SK-N-SH treated with all-trans-retinoic acid at 6 μM for 48 hours (cell line): ENCODE results near the gene CSDE1.

Source experiments
- BACH2 ChIP-seq: fragments of 250-450 bp; sonication (Bioruptor Pico); IDR thresholded peaks from 2 replicates; pipeline ENCODE4 v1.9.0; 2021; ENCODE audit warnings: mild to moderate bottlenecking, borderline replicate concordance
- CSDC2 ChIP-seq: fragments of 250-450 bp; sonication (Bioruptor Pico); IDR thresholded peaks from 2 replicates; pipeline ENCODE4 v1.5.0; 2020; ENCODE audit warnings: mild to moderate bottlenecking, moderate library complexity
- CSRNP3 ChIP-seq: fragments of 250-450 bp; sonication (Bioruptor Pico); IDR thresholded peaks from 2 replicates; pipeline ENCODE4 v1.5.1; 2021; ENCODE audit warnings: mild to moderate bottlenecking, moderate library complexity
- PPARA ChIP-seq: fragments of 250-450 bp; sonication (Bioruptor Pico); IDR thresholded peaks from 2 replicates; pipeline ENCODE4 v1.5.0; 2020; ENCODE audit warnings: mild to moderate bottlenecking, borderline replicate concordance
- RARB ChIP-seq: fragments of 250-450 bp; sonication (Bioruptor Pico); IDR thresholded peaks from 2 replicates; pipeline ENCODE4 v1.8.0; 2021; ENCODE audit warnings: mild to moderate bottlenecking, moderate library complexity
- ZFP3 ChIP-seq: fragments of 250-450 bp; sonication (Bioruptor Pico); IDR thresholded peaks from 2 replicates; pipeline ENCODE4 v1.5.0; 2020; ENCODE audit warnings: mild to moderate bottlenecking, moderate library complexity
- ZFP30 ChIP-seq: fragments of 450-650 bp; formaldehyde crosslinking; IDR thresholded peaks from 2 replicates; pipeline ENCODE4 v1.5.0; 2022; ENCODE audit warnings: mild to moderate bottlenecking, moderate library complexity
- ZNF565 ChIP-seq: fragments of 450-650 bp; formaldehyde crosslinking; conservative IDR thresholded peaks from 2 replicates; pipeline ENCODE4 v1.5.0; 2020; ENCODE audit warnings: low read depth, mild to moderate bottlenecking, moderate library complexity
- ZNF70 ChIP-seq: fragments of 450-650 bp; formaldehyde crosslinking; IDR thresholded peaks from 2 replicates; pipeline ENCODE4 v1.5.0; 2020; ENCODE audit warnings: mild to moderate bottlenecking, moderate library complexity
- TF ChIP-seq, protein P1 (sequence below): fragments of 250-450 bp; sonication (Bioruptor Pico); IDR thresholded peaks from 2 replicates; pipeline ENCODE4 v1.5.1; 2020; ENCODE audit warnings: low read depth, mild to moderate bottlenecking, moderate library complexity
- TF ChIP-seq, protein P2 (sequence below): fragments of 250-450 bp; sonication (Bioruptor Pico); IDR thresholded peaks from 2 replicates; pipeline ENCODE4 v1.5.0; 2020; ENCODE audit warnings: mild to moderate bottlenecking, moderate library complexity
- TF ChIP-seq, protein P3 (sequence below): fragments of 250-450 bp; sonication (Bioruptor Pico); IDR thresholded peaks from 2 replicates; pipeline ENCODE4 v1.8.0; 2020; ENCODE audit warnings: mild to moderate bottlenecking, moderate library complexity, borderline replicate concordance

- TF ChIP-seq, protein P1, sequence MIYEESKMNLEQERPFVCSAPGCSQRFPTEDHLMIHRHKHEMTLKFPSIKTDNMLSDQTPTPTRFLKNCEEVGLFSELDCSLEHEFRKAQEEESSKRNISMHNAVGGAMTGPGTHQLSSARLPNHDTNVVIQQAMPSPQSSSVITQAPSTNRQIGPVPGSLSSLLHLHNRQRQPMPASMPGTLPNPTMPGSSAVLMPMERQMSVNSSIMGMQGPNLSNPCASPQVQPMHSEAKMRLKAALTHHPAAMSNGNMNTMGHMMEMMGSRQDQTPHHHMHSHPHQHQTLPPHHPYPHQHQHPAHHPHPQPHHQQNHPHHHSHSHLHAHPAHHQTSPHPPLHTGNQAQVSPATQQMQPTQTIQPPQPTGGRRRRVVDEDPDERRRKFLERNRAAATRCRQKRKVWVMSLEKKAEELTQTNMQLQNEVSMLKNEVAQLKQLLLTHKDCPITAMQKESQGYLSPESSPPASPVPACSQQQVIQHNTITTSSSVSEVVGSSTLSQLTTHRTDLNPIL (CRISPR knock-in tag): no peak
- no peak for TF ChIP-seq CSRNP3 (CRISPR knock-in tag)
- no peak for TF ChIP-seq RARB (CRISPR knock-in tag)
- no peak for TF ChIP-seq CSDC2 (CRISPR knock-in tag)
- TF ChIP-seq ZFP3 (CRISPR knock-in tag): no peak
- TF ChIP-seq, protein P2, sequence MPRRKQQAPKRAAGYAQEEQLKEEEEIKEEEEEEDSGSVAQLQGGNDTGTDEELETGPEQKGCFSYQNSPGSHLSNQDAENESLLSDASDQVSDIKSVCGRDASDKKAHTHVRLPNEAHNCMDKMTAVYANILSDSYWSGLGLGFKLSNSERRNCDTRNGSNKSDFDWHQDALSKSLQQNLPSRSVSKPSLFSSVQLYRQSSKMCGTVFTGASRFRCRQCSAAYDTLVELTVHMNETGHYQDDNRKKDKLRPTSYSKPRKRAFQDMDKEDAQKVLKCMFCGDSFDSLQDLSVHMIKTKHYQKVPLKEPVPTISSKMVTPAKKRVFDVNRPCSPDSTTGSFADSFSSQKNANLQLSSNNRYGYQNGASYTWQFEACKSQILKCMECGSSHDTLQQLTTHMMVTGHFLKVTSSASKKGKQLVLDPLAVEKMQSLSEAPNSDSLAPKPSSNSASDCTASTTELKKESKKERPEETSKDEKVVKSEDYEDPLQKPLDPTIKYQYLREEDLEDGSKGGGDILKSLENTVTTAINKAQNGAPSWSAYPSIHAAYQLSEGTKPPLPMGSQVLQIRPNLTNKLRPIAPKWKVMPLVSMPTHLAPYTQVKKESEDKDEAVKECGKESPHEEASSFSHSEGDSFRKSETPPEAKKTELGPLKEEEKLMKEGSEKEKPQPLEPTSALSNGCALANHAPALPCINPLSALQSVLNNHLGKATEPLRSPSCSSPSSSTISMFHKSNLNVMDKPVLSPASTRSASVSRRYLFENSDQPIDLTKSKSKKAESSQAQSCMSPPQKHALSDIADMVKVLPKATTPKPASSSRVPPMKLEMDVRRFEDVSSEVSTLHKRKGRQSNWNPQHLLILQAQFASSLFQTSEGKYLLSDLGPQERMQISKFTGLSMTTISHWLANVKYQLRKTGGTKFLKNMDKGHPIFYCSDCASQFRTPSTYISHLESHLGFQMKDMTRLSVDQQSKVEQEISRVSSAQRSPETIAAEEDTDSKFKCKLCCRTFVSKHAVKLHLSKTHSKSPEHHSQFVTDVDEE (CRISPR knock-in tag): no peak
- TF ChIP-seq BACH2 (CRISPR knock-in tag): no peak
- TF ChIP-seq ZFP30: no peak
- no peak for TF ChIP-seq ZNF565
- TF ChIP-seq PPARA: no peak
- TF ChIP-seq, protein P3, sequence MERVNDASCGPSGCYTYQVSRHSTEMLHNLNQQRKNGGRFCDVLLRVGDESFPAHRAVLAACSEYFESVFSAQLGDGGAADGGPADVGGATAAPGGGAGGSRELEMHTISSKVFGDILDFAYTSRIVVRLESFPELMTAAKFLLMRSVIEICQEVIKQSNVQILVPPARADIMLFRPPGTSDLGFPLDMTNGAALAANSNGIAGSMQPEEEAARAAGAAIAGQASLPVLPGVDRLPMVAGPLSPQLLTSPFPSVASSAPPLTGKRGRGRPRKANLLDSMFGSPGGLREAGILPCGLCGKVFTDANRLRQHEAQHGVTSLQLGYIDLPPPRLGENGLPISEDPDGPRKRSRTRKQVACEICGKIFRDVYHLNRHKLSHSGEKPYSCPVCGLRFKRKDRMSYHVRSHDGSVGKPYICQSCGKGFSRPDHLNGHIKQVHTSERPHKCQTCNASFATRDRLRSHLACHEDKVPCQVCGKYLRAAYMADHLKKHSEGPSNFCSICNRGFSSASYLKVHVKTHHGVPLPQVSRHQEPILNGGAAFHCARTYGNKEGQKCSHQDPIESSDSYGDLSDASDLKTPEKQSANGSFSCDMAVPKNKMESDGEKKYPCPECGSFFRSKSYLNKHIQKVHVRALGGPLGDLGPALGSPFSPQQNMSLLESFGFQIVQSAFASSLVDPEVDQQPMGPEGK (CRISPR knock-in tag): no peak
- no peak for TF ChIP-seq ZNF70 (CRISPR knock-in tag)
These were observed 61.0 kb downstream of the CSDE1 start for GRCh38 chr1:114696810-114697209.
